K562 (cell line): ENCODE results near the gene CMPK1. TPM values are rescaled to one million over a fixed set of nuclear protein-coding genes. Genes with fewer than 3 reads are reported as not detected.
A peak's percentile ranks its signal among the peaks of the same experiment; 100 is the strongest.

ENCODE experiments used
- ATAC-seq: fragments of 200-7000 bp; cut with Tn5 transposase; 3 replicates; pipeline ENCODE4 v1.9.1; 2020; ENCODE audit warnings: moderate library complexity
- BruUV-seq: library from RNA; stranded (reverse); fragments of 400-500 nt; replicated peaks from 2 replicates; lab custom pipeline; 2021; lab: Mats Ljungman, UMichigan
- CTCF ChIA-PET: fragments of 300-600 bp; formaldehyde crosslinking; extraction: SDS; loops from one replicate; lab custom pipeline; 2021; ENCODE audit warnings: low intra/inter-chr PET ratio; lab: Yijun Ruan, JAX
- POLR2A ChIA-PET: fragments of 300-600, 350-650 bp; sonication (Branson Sonifier 250); formaldehyde crosslinking; extraction: SDS; loops from one replicate; lab custom pipeline; 2021; ENCODE audit warnings: antibody characterized with exemption, inconsistent platforms; lab: Yijun Ruan, JAX
- DNase-seq, 4 experiments: peaks; one replicate each; pipeline versions ENCODE4 v3.0.0 to v3.0.0-alpha.2; 2011 to 2018; ENCODE audit warnings: low spot score in 3 of 4, mixed read lengths in 3 of 4; ENCODE audit errors: extremely low read depth in 1 of 4
- FAIRE-seq: peaks from 2 replicates; lab custom pipeline; 2011; peaks lifted over from hg19 to GRCh38; lab: Jason Lieb, UNC
- H2AFZ ChIP-seq: 2 replicates; pipeline ENCODE4 v1.6.0; 2011; ENCODE audit warnings: low read depth, low read length, control low read depth, inconsistent platforms
- H3K27ac ChIP-seq: fragments of 200-600 bp; 3 replicates; pipeline ENCODE4 v1.8.0; 2011; ENCODE audit warnings: low read depth, mild to moderate bottlenecking, control low read depth, inconsistent platforms, low read length, moderate library complexity, mixed read lengths; ENCODE audit errors: extremely low read depth
- H3K27me3 ChIP-seq, 2 experiments: fragments of 300-600 bp in 1 of 2; 2 replicates in 1 of 2; 3 replicates in 1 of 2; pipeline versions ENCODE4 v1.6.0 to v1.8.0; 2011; ENCODE audit warnings: inconsistent platforms in 2 of 2, low read length in 2 of 2, mild to moderate bottlenecking in 1 of 2, mixed read lengths in 1 of 2, moderate library complexity in 1 of 2; ENCODE audit not compliant: control insufficient read depth in 2 of 2, insufficient read depth in 2 of 2
- H3K36me3 ChIP-seq: fragments of 300-600 bp; 3 replicates; pipeline ENCODE4 v1.8.0; 2011; ENCODE audit warnings: mild to moderate bottlenecking, low read length, inconsistent platforms; ENCODE audit not compliant: control insufficient read depth, insufficient read depth
- H3K4me1 ChIP-seq, 2 experiments: fragments of 200-600 bp in 1 of 2; replicated peaks in 1 of 2; 2 replicates in 1 of 2; 3 replicates in 1 of 2; pipeline versions ENCODE4 v1.5.1 to v1.8.0; 2011; ENCODE audit warnings: inconsistent platforms in 2 of 2, low read length in 2 of 2, mild to moderate bottlenecking in 1 of 2, mixed read lengths in 1 of 2, moderate library complexity in 1 of 2; ENCODE audit not compliant: control insufficient read depth in 2 of 2, insufficient read depth in 2 of 2
- H3K4me2 ChIP-seq: 2 replicates; pipeline ENCODE4 v1.6.1; 2011; ENCODE audit warnings: low read length, control low read depth, inconsistent platforms, mixed read lengths; ENCODE audit not compliant: insufficient read depth
- H3K4me3 ChIP-seq: fragments of 200-600 bp; sonication (generic), shearing (Covaris generic); 2 replicates; pipeline ENCODE4 v1.5.1; 2016; ENCODE audit warnings: control low read depth, inconsistent platforms
- H3K79me2 ChIP-seq: fragments of 200-600 bp; 3 replicates; pipeline ENCODE4 v1.8.0; 2011; ENCODE audit warnings: low read length, inconsistent platforms; ENCODE audit not compliant: control insufficient read depth, insufficient read depth
- H3K9ac ChIP-seq, 2 experiments: 2 replicates each; pipeline versions ENCODE4 v1.6.0 to v1.6.1; 2011; ENCODE audit warnings: low read depth in 2 of 2, low read length in 2 of 2, control low read depth in 1 of 2, inconsistent platforms in 1 of 2, mild to moderate bottlenecking in 1 of 2, mixed read lengths in 1 of 2; ENCODE audit not compliant: insufficient read depth in 1 of 2
- H3K9me1 ChIP-seq: one replicate; pipeline ENCODE4 v1.6.0; 2011; ENCODE audit warnings: inconsistent platforms, mild to moderate bottlenecking, low read length, moderate library complexity; ENCODE audit not compliant: control insufficient read depth, insufficient read depth
- H3K9me3 ChIP-seq: replicated peaks from 2 replicates; pipeline ENCODE4 v1.5.1; 2011; ENCODE audit warnings: low read depth, low read length, inconsistent platforms; ENCODE audit not compliant: control insufficient read depth, insufficient read depth
- H4K20me1 ChIP-seq: replicated peaks from 2 replicates; pipeline ENCODE4 v1.6.1; 2011; ENCODE audit warnings: low read length, inconsistent platforms, mixed read lengths; ENCODE audit not compliant: control insufficient read depth, insufficient read depth
- CHD2 ChIP-seq: IDR thresholded peaks from 2 replicates; pipeline ENCODE4 v1.6.1; 2011; ENCODE audit warnings: low read depth, low read length
- CTBP1 ChIP-seq: fragments of 450-650 bp; IDR thresholded peaks from 2 replicates; pipeline ENCODE4 v1.6.1; 2016; ENCODE audit warnings: borderline replicate concordance
- DEAF1 ChIP-seq: fragments of 450-650 bp; formaldehyde crosslinking; IDR thresholded peaks from 2 replicates; pipeline ENCODE4 v1.4.0; 2020; ENCODE audit warnings: mild to moderate bottlenecking, moderate library complexity
- ILK ChIP-seq: fragments of 450-650 bp; IDR thresholded peaks from 2 replicates; pipeline ENCODE4 v1.6.1; 2016; ENCODE audit warnings: missing genetic modification characterization, low read depth, mild to moderate bottlenecking, missing compliant biosample characterization, moderate library complexity, borderline replicate concordance
- MYC ChIP-seq, 2 experiments: fragments of 250-450 bp in 1 of 2; sonication (Bioruptor Pico) in 1 of 2; IDR thresholded peaks; 2 replicates each; pipeline versions ENCODE4 v1.5.1 to v1.6.1; 2012 to 2021; ENCODE audit warnings: low read depth in 2 of 2, borderline replicate concordance in 1 of 2, improper control_type of control experiment in 1 of 2, low read length in 1 of 2, mild to moderate bottlenecking in 1 of 2, moderate library complexity in 1 of 2
- PHF21A ChIP-seq: fragments of 450-650 bp; IDR thresholded peaks from 2 replicates; pipeline ENCODE4 v1.6.1; 2017; ENCODE audit warnings: low read depth, borderline replicate concordance
- RNF2 ChIP-seq: sonication (generic); IDR thresholded peaks from 2 replicates; pipeline ENCODE4 v1.6.1; 2016
- THAP12 ChIP-seq: fragments of 250-450 bp; sonication (Bioruptor Pico); IDR thresholded peaks from 2 replicates; pipeline ENCODE4 v1.9.0; 2021; ENCODE audit warnings: mild to moderate bottlenecking, inconsistent platforms
- ZNF707 ChIP-seq: fragments of 250-450 bp; sonication (Bioruptor Pico); conservative IDR thresholded peaks from 2 replicates; pipeline ENCODE4 v1.8.0; 2022; ENCODE audit warnings: inconsistent platforms, mild to moderate bottlenecking, moderate library complexity
- WGBS: fragments of 100-300 bp; shearing (Covaris generic); methylation state at CpG from one replicate; pipeline ENCODE4 v1.1.6; 2016; ENCODE audit warnings: low coverage, mixed read lengths; ENCODE audit not compliant: insufficient coverage; ENCODE audit errors: missing lambda C conversion rate; 5-methylcytosine and 5-hydroxymethylcytosine counted together
- in situ Hi-C: fragments of 300-500 bp; cut with MboI; formaldehyde crosslinking; loops from 4 replicates; pipeline ENCODE4 v1.15.0; 2018; ENCODE audit warnings: inconsistent platforms, mixed read lengths
- intact Hi-C: fragments of 100-400 bp; cut with micrococcal nuclease; formaldehyde crosslinking; loops from 2 replicates; pipeline ENCODE4 v1.14.2; 2022
- polyA plus RNA-seq, 8 experiments: library from polyadenylated mRNA; depleted of rRNA in 4 of 8; stranded (reverse) in 5 of 8; unstranded in 3 of 8; fragments of >200 nt; fragmentation: Nextera tagmentation in 2 of 8; fragmentation: Illumina TruSeq in 1 of 8; extraction: Ambion mirVana in 2 of 8; extraction: Trizol in 1 of 8; gene quantifications; 2 replicates each; pipeline versions ENCODE4 v1.2.1 to v1.2.3, GENCODE V29; 2011 to 2014; ENCODE audit warnings: inconsistent platforms in 1 of 8, missing spikeins in 1 of 8
- total RNA-seq, 7 experiments: library from RNA; depleted of rRNA in 6 of 7; stranded (reverse); fragments of >200 nt in 6 of 7; fragmentation: Illumina TruSeq in 2 of 7; extraction: Trizol in 2 of 7; gene quantifications; 2 replicates each; pipeline versions ENCODE4 v1.2.1 to v1.2.3, GENCODE V29; 2011 to 2021; ENCODE audit warnings: low replicate concordance in 1 of 7
- TF ChIP-seq, protein P1 (sequence below), 3 experiments: fragments of 200-800 bp in 1 of 3; fragments of 250-450 bp in 1 of 3; fragments of 450-650 bp in 1 of 3; sonication (Bioruptor Pico) in 1 of 3; sonication (Bioruptor generic) in 1 of 3; formaldehyde crosslinking in 1 of 3; IDR thresholded peaks; 2 replicates each; pipeline versions ENCODE4 v1.6.1 to v1.8.0; 2016 to 2022; ENCODE audit warnings: mild to moderate bottlenecking in 2 of 3, missing genetic modification characterization in 2 of 3, missing compliant biosample characterization in 1 of 3, moderate library complexity in 1 of 3

CMPK1 gene
- total and polyA plus RNA-seq, 9 of the 15 experiments (the other 6 are each of a cell fraction or from before 2014, with no cell fraction given): 54.5 to 197 (median 116) TPM

DNA sequence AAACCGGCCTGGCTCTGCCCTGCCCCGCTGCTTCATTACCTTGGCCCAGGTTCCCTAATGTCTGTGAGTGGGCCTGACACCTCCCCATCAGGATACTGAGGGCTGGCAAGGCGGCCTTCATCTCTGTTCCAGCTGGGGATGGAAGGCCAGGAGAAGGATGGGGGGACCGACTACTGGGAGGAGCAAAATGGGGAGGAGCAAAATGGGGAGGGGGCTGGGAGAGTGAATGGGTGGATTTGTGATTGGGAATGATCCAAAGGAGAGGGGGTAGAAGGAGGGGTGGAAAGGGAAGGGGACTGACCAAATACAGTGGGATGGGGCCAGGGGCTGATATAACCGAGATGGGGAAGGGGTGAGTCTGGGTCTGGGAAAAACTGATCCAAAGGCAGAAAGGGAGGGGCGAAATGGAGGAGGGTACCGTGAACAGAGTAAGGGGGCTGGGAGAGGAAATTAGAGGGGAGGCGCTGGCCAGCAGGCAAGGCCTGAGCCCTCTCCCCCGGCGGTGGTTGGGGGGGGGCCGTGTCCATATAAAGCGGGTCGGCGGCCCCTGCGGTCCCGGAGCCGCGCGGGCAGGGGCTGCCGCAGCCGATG lies 82.2 kb downstream of the CMPK1 start, which contains the start of gene FOXE3:
Gene FOXE3, plus strand, starts transcription at position 558 of the 591 bp plus-strand sequence. Its CDS starts 31 bp downstream, at position 589.
- DNase-seq (no peak), ATAC-seq (no peak), FAIRE-seq (no peak)
- no peaks in the 10 kb centered on the region for H3K79me2 ChIP-seq
- in situ Hi-C loops: no loop called here
- H3K9ac ChIP-seq: 0 out of 4 replicates have a peak within 1 kb of the TSS, but pooled peaks of 1 of the 2 experiments have one; percentile 22
- H4K20me1 ChIP-seq: 0 out of 2 replicates have a peak, but pooled peaks cover 4% of the 10 kb centered on the region
- WGBS: 35% methylated on average over 10 of the region's 21 CpGs
- no peak within 1 kb of the TSS for H3K4me2 ChIP-seq
- no peak within 1 kb of the TSS for H3K4me3 ChIP-seq
- no peak within 1 kb of the TSS for H2AFZ ChIP-seq
- H3K27me3 ChIP-seq: peaks cover 45 to 81% of the 10 kb centered on the region in 2 experiments
- no peak within 1 kb of the TSS for H3K27ac ChIP-seq
- peaks cover 0 to 4% of the 10 kb centered on the region in 2 experiments; a peak in 1 of 5 replicates for H3K4me1 ChIP-seq
- CTCF ChIA-PET: no interaction called here
- no peaks in the 10 kb centered on the region for H3K36me3 ChIP-seq
- BruUV-seq: no TSS peak
- intact Hi-C loops: no loop called here
- TF ChIP-seq, protein P1, sequence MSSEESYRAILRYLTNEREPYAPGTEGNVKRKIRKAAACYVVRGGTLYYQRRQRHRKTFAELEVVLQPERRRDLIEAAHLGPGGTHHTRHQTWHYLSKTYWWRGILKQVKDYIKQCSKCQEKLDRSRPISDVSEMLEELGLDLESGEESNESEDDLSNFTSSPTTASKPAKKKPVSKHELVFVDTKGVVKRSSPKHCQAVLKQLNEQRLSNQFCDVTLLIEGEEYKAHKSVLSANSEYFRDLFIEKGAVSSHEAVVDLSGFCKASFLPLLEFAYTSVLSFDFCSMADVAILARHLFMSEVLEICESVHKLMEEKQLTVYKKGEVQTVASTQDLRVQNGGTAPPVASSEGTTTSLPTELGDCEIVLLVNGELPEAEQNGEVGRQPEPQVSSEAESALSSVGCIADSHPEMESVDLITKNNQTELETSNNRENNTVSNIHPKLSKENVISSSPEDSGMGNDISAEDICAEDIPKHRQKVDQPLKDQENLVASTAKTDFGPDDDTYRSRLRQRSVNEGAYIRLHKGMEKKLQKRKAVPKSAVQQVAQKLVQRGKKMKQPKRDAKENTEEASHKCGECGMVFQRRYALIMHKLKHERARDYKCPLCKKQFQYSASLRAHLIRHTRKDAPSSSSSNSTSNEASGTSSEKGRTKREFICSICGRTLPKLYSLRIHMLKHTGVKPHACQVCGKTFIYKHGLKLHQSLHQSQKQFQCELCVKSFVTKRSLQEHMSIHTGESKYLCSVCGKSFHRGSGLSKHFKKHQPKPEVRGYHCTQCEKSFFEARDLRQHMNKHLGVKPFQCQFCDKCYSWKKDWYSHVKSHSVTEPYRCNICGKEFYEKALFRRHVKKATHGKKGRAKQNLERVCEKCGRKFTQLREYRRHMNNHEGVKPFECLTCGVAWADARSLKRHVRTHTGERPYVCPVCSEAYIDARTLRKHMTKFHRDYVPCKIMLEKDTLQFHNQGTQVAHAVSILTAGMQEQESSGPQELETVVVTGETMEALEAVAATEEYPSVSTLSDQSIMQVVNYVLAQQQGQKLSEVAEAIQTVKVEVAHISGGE (CRISPR knock-in tag; IDR thresholded peaks at IDR 0.05): no peak
- TF ChIP-seq ZNF707 (CRISPR knock-in tag) (no peak), DEAF1 (CRISPR knock-in tag) (no peak), CHD2 (no peak), CTBP1 (no peak), THAP12 (CRISPR knock-in tag) (no peak), PHF21A (no peak), RNF2 (no peak), ILK (tag) (no peak), MYC (IDR thresholded peaks at IDR 0.05; ENCODE audit: low read depth, low read length) (no peak), MYC (CRISPR knock-in tag; IDR thresholded peaks at IDR 0.05; ENCODE audit: borderline replicate concordance, low read depth) (no peak)
- POLR2A ChIA-PET: interaction anchor here (1.2 kb wide), 1 partner anchor 8 kb away, joined by 3 read pairs; no protein-coding TSS in a partner anchor
- no peaks in the 10 kb centered on the region for H3K9me3 ChIP-seq
- H3K9me1 ChIP-seq: no peaks in the 10 kb centered on the region
